NOMO-1 treated with DMSO at 0.1 percent for 48 hours (cell line): ENCODE measurements around the gene FNDC4.

ENCODE experiments used
- DNase-seq: peaks from one replicate; lab custom pipeline; 2025; ENCODE audit not compliant: unreplicated experiment; lab: John Stamatoyannopoulos, UW

The FNDC4 gene

GRCh38 chr2:27494284-27494943 is 586 bp downstream of the FNDC4 start:
- no peak for DNase-seq

GRCh38 chr2:27493948-27494283 is 1.1 kb downstream of the FNDC4 start:
- DNase-seq: no peak

DNA sequence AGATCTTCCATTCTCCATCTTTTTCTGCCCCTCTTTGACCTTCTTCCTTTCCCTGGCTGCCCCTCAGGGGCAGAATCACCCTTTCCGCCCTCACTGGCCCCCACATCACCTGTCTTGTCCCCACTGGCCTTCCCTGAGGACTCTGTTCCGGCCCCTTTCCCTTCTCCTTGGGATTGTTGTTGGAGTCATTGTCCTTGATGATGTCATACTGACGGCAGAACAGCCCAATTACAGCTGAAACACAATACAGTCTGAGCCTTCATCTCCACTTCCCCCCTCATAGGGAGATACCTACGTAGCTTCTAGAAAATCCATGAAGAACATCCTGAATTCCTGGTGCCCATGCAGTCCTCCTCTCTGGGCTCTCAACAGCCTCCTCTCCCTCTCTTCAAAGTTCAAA is 2.4 kb downstream of the FNDC4 start:
- no peak for DNase-seq

GRCh38 chr2:27489498-27490397 is 5.3 kb downstream of the FNDC4 start, which contains the start of gene IFT172:
TSS of gene IFT172 (minus strand) at chr2:27489743. CDS start at chr2:27489653, 90 bp downstream.
- peak; percentile 99 for DNase-seq

- no peak for DNase-seq
Observed at GRCh38 chr2:27489118-27489497, 5.9 kb downstream of the FNDC4 start.

- DNase-seq: no peak
Observed at GRCh38 chr2:27485496-27485895, 9.5 kb downstream of the FNDC4 start.

GRCh38 chr2:27471961-27472360 is 23.0 kb downstream of the FNDC4 start:
- no peak for DNase-seq

DNA sequence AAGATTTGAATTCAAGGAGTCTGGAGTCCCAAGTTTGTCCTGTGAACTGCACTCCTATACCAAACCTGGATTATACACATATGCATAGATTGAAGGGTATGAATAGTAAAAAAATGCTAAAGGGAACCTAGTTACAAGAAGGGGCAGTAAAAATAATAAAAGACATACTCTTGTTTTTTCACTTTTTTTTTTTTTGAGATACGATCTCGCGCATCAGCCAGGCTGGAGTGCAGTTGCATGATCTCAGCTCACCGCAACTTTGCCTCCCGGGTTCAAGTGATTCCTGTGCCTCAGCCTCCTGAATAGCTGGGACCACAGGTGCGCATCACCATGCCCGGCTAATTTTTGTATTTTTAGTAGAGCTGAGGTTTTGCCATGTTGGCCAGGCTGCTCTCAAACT is 30.6 kb downstream of the FNDC4 start:
- DNase-seq: no peak

GRCh38 chr2:27461118-27461517 is 33.9 kb downstream of the FNDC4 start:
- DNase-seq: no peak

- DNase-seq: no peak
Observed at GRCh38 chr2:27453968-27454367, 41.0 kb downstream of the FNDC4 start.

GRCh38 chr2:27451095-27451494 is 43.9 kb downstream of the FNDC4 start:
- DNase-seq: no peak

- DNase-seq: no peak
Observed at GRCh38 chr2:27448381-27448780, 46.6 kb downstream of the FNDC4 start.

DNA sequence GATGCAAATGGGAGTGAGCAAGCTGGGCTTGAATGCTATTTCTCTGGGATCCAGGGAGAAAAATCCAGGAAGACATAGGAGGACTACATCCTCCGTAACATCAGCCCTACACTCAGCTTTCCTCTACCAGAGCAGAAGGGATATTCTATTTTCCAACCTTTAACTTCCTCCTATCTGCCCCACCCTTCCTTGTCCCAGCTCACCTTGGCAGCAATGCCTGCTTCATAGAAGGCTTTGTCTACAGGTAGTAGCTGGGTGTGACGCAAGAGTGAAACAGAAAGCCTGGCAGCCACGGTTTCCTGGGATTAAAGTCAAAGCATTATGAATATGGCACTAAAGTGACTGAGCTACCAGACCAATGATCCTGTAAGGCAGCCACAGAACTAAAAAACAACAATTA is 48.9 kb downstream of the FNDC4 start:
- DNase-seq: no peak

DNA sequence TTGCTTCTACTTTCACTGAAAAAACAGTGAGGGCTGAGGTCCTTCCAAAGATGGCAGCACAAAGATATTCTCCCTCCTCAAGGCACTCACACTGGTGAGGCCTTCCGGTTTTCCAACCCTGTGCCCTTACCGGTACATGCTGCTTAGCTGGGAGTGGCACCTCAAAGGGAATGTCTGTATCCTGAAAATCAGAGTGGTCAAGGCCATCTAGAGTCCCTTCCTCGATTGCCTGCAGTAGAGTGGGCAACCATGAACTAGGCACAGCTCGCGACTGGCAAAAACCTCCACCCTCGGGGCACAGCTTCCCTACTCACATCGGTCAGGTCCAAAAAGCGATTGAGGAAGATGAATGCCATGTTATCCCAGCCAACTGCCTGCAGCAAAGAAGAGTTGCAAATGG is 49.4 kb downstream of the FNDC4 start:
- DNase-seq: no peak

DNA sequence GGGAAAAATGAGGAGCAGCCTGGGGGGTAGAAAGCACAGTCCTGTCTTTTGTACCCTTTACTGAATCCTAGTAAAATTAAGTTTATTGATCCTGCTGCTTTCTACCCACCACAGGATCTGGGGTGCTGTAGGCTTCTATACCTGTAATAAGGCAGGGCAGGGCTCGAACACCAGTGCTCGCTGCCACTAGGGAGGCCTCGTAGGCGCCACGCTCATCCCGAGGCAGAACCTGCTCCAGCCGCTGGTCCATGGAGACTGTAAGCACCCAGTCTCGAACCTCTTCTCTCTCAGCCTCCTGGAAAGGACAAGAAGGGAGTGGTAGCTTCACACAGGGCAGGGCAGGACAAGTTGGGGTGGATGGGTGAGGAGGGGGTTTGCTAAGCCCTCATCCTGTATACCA is 49.8 kb downstream of the FNDC4 start:
- DNase-seq: no peak

- no peak for DNase-seq
Observed at GRCh38 chr2:27442920-27443282, 52.1 kb downstream of the FNDC4 start.

GRCh38 chr2:27441958-27442919 is 52.8 kb downstream of the FNDC4 start, which contains the start of gene KRTCAP3:
TSS of gene KRTCAP3 (plus strand) at chr2:27442381. CDS start at chr2:27442413, 32 bp downstream.
- DNase-seq: no peak
